CD4-positive, alpha-beta T cell treated with Interleukin-6 for 4 hours (primary cell): ENCODE data around the gene CEP164.
"Not testable (repeated sequence)": the region's sequence is repeated elsewhere in the genome, so short reads cannot be mapped to it uniquely, and the experiment has no call there.

Experiments
- DNase-seq: peaks from one replicate; pipeline ENCODE4 v3.0.0-alpha.2; 2020; ENCODE audit warnings: mixed read lengths

CEP164 gene

DNA sequence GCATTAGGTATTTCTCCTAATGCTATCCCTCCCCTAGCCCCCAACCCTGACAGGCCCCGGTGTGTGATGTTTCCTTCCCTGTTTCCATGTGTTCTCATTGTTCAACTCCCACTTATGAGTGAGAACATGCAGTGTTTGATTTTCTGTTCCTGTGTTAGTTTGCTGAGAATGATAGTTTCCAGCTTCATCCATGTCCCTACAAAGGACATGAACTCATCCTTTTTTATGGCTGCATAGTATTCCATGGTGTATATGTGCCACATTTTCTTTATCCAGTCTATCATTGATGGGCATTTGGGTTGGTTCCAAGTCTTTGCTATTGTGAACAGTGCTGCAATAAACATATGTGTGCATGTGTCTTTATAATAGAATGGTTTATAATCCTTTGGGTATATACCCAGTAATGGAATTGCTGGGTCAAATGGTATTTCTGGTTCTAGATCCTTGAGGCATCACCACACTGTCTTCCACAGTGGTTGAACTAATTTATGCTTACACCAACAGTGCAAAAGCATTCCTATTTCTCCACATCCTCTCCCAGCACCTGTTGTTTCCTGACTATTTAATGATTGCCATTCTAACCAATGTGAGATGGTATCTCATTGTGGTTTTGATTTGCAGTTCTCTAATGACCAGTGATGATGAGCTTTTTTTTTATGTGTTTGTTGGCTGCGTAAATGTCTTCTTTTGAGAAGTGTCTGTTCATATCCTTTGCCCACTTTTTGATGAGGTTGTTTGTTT, 71.6 kb downstream of the CEP164 start:
- DNase-seq: not testable (repeated sequence)

DNA sequence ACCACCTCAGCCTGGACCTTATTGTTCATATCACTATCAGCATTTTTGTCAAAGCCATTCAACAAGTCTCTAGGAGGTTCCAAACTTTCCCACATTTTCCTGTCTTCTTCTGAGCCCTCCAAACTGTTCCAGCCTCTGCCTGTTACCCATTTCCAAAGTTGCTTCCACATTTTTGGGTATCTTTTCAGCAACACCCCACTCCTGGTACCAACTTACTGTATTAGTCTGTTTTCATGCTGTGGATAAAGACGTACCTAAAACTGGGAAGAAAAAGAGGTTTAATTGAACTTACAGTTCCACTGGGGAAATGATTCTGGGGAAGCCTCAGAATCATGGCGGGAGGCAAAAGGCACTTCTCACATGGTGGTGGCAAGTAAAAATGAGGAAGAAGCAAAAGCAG, 78.2 kb downstream of the CEP164 start:
- not testable (repeated sequence) for DNase-seq

- no peak for DNase-seq
Measured at GRCh38 chr11:117407016-117407415, 79.4 kb downstream of the CEP164 start.

DNA sequence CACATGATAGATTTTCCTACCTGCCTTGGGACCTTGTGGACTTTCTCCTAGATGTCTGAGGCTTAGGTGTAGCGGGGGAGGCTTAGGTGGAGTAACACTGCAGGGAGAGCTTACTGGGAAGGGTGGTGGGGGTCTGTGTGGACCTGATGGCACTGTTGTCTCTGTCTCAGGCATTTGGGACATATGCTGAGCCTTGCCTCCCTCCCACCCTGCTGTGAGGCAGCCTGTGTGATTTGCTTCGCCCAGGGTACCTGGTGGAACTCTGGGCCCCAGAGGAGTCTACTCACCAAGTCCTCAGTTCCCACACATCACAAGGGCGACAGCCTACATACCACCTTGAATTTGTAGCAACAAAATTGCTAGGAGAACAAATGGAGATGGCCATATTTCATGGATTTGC, 80.7 kb downstream of the CEP164 start:
- no peak for DNase-seq

DNA sequence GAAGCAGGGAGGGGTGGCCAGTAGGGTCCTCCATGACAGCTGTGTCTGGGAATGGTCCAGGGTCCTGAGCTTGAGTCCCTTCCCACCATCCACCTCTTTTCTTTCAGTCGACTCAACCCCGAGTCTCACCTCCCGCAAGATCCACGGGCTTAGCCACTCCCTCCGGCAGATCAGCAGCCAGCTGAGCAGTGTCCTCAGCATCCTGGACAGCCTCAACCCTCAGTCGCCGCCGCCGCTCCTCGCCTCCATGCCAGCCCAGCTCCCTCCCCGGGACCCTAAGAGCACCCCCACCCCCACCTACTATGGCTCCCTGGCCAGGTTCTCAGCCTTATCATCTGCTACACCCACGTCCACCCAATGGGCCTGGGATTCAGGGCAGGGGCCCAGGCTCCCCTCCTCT, 81.9 kb downstream of the CEP164 start:
- no peak for DNase-seq

GRCh38 chr11:117410238-117410637, 82.6 kb downstream of the CEP164 start:
- no peak for DNase-seq

GRCh38 chr11:117410861-117411710, 83.4 kb downstream of the CEP164 start:
- no peak for DNase-seq

DNA sequence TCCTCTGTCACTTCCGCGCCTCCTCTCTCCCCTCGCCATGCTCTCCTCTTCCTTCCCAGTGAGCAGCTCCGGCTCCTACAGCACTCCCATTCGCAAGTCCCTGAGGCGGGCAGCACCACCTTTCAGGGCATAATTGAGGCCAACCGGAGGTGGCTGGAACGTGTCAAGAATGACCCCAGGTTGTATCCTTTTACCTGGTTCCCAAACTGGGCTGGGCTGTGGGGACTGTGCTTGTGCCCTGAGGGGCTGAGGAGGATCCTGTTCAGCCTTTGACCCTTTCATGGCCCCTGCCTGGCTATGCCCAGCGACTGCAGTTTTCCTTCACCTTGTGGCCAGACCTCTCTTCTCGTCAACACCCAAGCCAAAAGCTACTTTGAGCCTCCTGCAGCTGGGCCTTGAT, 84.1 kb downstream of the CEP164 start:
- no peak for DNase-seq

DNA sequence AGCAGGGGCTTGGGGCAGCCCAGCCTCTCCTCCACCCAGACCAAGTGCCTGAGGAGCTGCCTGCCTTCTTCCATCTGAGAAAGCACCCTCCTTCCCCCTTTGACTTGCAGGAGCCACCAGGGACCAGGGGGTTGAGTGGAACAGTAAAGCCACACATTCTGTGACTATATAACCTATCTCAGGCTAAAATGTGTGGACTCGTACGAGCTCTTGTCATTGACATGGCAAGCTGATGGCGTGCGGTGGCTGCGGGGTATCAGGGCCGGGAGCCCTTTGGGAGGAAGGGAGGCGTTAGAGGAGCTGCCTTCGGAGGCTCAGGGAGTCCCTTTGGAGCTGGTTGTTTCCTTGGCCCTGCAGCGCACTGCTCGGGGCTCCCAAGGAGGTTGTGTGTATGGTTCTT, 84.5 kb downstream of the CEP164 start:
- no peak for DNase-seq

DNA sequence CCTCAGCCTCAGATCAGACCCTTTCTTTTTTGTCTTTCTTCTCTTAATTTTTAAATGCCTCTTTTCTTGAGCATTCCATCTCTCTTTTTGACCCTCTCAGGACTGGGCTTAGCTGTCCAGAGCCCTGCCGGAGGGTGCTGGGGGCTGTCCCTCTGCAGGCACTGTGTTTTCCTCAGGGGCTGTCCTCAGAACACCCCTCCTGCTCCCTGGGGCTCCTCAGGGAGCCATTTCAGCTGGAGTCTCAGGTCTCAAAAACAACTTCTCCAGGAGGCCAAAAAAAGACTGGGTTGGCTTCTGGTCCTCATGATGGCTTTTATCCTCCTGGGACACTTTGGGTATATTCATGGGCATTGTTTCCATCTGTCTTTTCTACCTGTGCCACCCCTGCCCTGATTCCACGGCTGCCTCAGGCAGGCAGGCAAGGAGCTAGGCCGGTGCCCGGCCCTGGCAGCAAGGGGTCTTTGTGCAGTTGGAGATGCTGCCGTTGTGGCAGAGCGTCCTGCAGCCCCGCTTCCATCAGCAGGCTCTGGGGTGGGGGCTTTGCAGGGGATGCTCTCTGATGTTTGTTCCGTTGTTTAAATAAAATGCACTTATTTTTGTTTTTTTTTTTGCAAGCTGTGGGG, 85.1 kb downstream of the CEP164 start:
- DNase-seq: no peak

DNA sequence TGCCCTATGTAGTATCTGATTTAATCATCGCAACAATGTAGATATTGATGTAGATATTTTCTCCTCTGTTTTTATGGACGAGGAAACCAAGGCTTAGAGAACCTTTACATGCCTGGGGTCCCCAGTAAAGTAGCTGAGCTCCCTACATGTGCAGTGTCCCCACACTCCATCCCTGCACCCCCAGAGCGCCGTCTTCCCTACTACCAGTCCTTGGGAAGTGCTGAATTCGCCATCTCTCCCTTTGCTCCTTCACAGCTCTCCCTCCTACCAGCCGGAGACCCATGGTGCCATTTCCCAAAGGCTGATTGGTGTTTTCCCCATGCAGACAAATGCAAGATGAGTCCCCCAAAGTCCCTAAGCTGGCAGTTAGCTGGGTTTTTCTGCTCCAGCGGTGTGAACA, 86.0 kb downstream of the CEP164 start:
- no peak for DNase-seq

DNA sequence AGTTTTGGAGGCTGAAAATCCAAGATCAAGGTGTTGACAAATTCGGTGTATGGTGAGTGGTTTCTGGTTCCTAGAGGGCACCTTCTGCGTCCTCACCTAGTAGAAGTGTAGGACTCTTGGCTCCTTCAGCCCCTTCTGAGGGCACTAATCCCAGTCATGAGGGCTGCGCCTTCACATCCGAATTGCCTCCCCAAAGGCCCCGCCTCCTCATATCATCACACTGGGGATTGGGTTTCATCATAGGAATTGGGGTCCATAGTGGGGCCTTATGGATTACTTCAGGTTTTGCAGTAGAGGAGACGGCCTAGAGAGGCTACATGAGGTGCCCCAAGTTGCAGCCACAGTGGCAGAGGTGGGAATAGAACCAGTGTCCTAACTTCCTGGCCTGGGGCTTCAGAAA, 87.1 kb downstream of the CEP164 start:
- DNase-seq: no peak

DNA sequence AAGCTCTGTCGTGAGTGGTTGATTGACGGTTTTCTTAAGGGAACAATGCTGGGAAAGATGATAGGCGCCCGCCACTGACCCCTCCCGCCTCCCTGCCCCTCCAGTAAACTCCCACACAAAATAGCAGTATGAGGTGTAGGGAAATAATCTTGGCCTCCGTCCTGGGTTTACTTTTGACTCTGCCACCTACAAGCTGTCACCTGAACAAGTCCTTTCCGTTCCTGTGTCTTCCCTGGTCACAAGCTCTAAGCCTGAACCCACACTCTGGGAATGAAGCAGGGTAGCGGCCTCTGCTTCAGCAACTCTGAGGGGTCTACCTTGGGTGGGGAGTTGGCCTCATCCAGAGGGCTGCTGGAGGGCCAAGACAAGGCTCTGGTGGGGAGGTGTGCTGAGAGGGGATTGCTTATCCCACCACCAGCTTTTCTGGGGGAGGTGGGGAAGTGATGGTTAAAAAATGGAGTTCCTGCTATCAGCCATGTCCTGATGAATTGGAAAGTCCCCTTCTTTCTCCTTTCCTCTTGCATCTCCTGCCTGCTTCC, 87.8 kb downstream of the CEP164 start:
- no peak for DNase-seq

GRCh38 chr11:117417342-117417741, 89.7 kb downstream of the CEP164 start:
- DNase-seq: no peak

- no peak for DNase-seq
Measured at GRCh38 chr11:117417856-117418255, 90.2 kb downstream of the CEP164 start.

- no peak for DNase-seq
Measured at GRCh38 chr11:117418737-117419481, 91.3 kb downstream of the CEP164 start.

DNA sequence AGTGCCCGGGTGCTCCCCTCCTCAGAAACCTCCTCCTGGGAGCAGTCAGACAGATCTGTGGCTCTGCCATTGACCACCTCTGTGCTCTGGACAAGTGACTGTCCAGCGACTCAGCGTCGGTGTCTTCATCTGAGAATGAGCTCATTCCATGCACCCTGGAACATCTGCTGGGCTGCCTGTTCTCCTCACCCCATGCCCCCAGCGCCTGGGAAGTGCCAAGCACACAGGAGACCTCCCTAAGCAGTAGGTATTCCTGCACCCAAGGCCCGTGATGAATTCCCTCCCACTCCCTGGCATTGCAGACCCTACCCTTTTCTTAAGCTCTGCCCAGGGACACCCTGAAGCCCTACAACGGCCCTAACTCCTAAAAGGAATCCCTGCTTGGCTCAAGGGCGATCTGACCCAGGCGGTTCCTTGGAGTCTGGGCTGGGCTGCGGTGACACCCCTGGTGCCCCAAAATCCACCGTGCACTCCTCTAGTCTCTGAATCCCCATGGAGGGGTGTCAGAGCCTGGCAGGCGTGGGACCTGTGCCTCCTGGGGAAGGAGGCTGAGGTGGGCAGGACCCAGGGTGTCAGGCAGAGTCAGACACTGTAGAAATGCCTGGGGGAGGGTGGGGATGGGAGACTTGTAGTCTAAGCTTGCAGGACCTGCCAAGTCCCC, 92.0 kb downstream of the CEP164 start:
- no peak for DNase-seq

GRCh38 chr11:117420143-117420485, 92.5 kb downstream of the CEP164 start:
- DNase-seq: no peak

DNA sequence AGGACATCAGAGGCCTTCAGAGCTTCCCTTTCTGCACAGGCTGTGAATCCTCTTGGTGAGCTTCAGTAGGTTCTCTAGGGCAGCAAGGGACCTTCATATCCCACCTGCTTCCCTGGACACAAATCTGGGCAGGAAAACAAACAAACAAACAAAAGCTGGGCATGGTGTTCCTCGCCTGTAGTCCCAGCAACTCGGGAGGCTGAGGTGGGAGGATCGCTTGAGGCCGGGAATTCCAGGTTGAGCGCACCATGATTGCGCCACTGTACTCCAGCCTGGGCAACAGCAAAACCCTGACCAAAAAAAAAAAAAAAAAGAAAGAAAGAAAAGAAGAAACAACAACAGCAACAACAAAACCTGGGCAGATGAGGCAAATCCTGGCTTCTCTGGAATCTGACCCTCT, 92.9 kb downstream of the CEP164 start:
- DNase-seq: no peak

DNA sequence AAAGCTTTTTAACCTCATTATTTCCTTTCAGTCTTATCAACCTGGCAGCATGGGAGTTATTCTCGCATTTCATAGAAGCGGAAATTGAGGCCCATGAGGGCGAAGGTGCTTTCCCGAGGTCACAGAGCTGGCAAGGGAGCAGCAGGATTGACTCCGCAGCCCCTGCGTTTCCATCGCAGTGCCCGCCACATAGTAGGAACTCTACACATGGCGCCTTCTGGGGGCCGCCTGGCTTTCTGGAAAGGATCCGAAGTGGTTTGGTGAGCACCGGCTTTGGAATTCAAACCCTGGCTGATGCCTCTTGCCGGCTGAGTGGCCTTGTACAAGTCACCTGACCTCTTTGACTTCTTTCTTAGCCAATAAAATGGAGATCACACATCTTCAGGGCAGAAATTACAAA, 93.4 kb downstream of the CEP164 start:
- DNase-seq: no peak

- DNase-seq: no peak
Measured at GRCh38 chr11:117421476-117421875, 93.8 kb downstream of the CEP164 start.

DNA sequence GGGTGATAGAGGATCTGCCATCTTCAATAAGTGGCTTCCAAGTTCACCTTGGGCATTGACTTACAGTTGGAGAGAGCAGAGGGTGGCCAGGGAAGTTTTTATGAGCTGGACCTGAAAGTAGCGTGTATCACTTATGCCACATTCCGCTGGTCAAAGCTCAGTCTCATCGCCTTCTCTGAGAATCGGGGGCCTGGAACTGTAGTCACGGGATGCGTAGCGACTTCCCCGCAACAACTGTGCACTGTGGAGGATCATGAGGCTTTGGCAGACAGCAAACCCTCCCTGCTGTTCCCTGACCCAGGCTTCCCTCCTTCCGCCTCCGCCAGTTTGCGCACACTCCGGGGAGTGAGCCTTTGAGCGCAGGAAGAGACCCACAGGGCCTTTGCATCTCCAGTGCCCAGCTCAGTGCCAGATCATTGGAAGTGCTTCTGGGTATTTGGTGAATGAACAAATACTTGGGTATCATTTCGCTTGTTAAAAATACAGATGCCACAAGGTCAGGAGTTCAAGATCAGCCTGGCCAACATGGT, 95.5 kb downstream of the CEP164 start:
- DNase-seq: no peak
